GM19351 (cell line): ENCODE data around the gene CTIF.

ENCODE experiments used
- ATAC-seq: cut with Tn5 transposase; IDR thresholded peaks from one replicate; pipeline ENCODE4 v1.9.1; 2021; ENCODE audit warnings: mild to moderate bottlenecking, moderate library complexity; ENCODE audit not compliant: unreplicated experiment

CTIF gene

DNA sequence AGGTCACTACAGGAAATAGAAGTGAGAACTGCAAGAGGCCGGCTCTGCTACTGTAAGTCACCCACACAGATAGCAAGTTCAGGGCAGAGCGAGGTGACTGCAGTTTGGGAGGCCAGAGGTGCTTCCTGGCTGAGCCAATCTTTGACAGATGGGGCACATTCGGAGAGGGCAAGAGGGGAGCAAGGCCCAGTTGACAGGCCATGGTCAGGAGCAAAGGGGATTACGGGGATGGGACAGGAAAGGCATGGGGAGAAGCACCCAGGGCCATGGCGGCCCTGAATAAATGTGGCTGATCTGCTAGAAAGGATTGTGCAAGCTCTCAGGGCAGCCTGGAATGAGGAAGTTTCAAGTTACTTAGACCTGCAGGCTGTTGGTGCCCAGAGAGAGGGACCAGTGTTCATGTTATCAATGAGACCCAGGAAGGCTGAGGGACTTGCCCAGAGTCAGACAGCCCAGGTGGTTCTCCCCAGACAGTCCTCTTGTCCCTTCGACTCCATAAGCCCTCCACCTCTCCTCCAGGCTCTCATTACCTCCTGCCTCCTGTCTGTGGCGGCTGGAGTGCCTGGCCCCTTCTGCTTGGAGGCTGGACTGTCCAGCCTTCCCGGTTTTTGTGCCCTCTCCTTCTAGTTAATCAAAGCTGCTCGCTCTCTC, 123.3 kb downstream of the CTIF start:
- no peak for ATAC-seq

DNA sequence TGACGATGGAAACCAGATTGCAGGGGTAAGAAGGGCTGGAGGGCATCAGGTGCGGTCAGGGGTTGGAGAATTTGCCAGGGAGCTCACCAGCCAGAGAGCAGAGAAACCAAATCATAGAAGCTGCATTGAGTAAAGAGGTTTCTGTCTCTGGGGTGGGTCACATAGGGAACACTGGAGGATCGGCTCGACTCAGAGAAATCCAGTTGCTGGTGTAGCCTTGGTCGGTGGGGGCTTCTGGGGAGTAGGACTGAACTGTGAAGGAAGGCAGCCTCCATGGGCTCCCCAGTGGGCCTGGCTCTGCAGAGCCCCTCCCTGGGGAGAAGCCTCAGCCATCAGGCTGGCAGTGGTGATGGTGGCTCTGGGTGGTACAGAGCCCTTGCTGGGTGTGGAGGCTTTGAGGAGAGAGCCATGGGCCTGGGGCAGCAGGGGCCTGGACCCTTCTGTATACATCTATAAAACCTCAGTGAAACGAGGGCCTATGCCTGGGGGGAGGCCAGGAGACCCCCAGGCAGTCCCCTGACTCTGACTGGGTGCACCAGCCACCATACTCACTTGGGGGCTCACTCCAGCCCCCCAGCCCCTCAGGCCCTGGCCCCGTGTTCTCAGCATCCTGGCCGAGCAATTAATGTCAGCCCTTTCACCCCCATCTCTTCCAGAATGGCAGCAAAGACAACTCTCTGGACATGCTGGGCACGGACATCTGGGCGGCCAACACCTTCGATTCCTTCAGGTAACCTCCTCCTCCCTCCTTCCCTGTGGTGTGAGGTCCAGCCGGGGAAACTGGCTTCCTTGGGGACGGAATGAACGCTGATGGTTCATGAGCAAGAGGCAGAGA, 124.5 kb downstream of the CTIF start:
- no peak for ATAC-seq

DNA sequence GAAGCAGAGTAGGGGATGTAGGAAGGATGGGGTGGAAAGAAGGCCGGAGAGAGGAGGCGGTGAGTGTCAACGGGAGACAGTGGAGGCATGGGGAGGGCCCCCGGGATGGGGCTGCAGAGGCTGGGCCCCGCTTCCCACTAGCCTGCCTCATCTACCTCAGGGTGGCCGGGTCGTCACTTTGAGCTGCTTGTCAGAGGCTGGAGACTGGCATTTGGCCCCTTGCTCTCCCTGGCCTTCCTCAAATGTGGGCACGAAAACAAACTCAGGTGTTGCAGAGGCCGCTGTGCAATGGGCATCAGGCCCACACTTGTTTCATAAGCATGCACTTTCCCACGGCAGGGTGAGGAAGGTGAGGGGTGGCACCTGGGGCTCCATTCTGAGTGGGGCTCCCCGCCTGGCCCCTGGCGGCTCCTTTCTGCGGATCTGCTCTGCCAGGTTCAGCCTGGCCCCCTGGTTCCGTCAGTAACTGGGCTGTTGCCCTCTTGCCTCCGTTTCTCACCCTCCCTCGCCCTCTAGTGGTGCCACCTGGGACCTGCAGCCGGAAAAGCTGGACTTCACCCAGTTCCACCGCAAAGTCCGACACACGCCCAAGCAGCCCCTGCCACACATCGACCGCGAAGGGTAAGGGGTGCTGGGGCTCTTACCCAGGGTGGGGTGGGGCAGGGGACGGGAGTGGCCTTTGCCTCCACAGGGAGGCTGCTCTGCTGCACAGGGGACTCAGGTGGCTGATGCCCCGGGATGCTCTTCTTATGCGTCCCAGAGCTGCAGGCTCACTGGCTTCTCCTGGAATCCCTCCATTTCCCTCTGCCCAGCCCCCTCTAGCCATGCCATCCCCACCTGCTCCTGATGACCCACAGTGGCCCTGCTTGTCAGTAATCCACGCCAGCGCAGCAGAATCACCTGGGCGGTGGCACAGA, 125.4 kb downstream of the CTIF start:
- ATAC-seq: no peak

DNA sequence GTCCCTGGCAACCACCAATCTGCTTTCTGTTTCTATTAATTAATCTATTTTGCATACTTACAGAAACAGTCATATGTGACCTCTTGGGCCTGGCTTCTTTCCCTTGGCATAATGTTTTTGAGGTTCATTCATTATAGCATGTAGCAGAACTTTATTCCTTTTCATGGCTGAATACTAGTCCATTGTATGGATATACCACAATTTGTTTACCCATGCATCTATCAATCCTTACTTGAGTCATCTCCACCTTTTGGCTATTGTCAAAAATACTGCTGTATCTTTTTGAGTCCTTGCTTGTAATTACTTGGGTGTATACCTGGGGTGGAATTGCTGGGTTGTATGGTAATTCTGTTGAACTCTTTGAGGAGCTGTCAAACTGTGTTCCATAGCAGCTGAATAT, 126.8 kb downstream of the CTIF start:
- no peak for ATAC-seq

DNA sequence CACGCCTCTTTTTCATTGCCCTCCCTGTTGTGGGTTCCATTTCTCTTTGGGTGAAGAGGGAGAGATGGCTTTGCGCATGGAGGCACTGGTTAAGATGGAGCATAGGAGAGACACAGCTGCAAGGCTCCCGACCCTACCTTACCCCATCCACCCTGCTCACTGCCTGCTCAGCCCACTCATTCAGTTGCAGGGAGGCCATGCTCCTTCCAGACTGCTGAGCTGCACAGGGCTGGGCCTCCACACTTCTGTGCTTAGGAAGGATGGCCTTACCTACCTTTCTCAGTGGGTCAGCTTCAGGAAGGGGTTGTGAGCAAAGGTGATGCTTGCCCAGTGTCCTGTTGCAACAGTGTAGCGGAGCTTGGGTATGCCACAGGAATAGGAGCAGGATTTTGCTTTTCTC, 127.8 kb downstream of the CTIF start:
- ATAC-seq: no peak

DNA sequence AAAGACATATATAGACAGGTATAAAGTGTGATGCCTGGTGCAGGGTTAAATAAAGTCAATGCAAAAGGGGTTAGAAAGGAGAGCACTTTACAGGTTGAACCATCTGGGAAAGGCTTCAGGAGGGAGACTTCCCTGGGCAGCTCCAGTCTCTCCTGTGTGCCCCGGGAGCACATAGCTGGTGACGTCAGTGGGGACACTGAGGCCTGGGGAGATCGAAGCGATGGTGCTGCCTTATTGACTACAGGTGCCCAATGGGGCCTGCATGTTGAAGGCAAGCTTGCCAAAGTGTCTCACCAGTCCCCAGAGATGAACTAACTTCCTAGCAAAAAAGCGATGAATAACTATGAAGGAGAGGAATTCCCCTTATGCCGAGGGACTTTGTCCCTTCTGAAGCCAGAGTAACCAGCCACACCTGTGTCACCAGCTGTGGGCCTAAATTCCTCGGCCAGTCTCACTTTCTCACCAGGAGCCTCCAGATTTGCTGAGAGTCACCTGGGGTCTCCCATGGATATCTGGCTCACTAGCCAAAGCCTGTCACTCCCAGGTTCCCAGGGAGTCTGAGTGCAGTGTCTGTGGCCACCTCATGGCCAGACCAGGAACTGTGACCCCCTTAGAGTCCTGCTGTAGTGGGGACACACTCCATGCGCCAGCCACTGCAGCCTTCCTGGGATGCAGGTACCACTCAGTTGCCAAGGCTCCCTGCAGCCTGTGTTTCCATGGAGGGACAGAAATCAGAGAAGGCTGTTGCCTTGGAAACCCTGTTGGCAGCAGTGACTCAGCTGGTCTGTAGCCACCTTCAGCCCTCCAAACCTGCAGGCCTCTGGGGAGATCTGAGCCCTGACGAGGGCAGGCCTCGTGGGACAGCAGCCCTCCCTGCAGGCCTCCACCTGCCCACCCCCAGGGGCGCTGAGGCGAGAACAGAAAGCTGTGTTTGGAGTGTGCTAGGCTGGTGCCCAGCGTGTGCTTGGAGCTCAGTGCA, 128.7 kb downstream of the CTIF start:
- ATAC-seq: no peak

DNA sequence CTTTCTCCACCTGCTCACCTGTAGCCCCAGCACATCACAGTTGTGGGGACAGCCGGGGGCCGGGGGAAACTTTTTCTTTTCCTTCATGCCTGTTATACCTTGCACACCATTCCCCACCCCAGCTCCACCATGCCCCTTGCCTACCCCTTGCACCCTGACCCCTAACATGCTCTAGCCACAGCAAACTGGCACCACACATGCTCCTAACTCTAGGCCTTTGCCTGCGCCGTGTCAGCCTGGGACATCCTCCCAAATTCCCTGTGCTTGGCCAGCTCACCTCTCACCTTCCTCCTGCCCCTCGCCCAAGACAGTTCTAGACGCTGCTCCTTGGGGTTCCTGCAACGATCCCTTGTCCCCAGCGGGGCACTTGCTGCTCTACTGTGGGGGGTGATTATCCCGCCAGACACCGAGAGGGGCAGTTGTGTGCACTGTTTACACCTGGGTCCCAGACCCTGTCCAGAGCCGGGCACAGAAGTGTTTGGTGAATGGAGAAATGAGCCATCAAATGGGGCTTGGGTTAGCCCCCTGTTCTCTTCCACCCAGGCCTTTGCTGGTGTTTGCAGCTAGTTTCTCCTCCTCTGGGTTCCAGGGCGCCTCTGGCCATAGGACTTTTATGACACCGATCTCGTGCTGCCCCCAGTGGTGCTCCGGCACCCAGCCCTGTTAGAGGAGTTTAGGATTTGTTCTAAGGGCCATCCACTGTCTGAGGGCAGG, 129.8 kb downstream of the CTIF start:
- ATAC-seq: no peak

DNA sequence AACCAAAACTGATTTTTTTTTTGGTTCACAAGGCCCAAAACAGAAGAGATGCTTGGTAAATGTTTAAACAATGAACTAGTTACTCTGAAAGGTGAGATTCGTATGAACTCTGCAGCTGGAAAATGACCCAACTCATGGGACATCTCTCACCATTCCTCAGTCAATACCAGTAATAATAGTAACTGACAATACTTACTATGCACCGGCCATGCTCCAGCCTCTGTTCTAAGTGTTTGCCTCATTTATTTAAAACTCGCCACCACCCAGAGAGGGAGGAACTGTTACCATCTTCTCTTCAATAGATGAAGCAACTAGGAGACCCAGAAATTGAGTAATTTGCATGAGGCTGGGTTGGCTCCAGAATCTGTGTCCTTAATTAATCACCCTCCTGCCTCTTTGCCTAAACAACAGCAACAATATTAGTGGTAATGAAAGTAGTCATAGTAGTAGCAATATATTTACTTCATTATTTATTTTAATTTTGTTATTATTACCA, 130.4 kb downstream of the CTIF start:
- ATAC-seq: no peak

DNA sequence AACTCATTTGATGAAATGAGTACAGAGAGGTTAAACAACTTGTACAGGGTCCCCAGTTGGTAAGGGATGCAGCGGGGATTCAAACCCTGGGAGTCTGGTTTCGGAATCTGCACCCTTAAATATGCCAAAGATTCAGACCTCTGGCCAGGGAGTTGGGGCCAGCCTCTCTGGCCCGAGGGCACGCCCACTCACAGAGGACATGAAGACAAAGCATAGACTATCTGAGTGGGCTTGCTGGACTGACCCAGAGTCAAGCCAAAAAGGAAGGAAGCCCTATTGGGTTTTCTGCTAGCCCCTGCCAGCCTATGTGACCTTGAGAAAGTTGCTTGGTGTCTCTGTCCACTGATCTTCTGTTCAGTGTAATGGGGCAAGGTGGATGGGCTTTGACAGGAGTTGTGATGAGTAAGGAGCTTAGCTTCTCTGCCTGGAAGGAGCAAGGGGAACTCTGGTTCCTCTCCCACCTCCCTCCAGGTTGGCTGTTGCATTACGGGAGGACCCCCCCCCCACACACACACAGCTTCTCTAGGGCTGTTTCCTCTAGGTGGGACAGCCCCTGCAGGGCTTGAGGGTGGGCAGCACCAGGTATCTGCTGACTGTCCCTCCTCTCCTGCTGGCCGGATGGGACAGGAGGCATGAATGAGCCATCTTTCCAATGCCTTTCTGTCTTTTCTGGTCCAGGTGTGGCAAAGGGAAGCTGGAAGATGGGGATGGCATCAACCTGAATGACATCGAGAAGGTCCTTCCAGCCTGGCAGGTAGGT, 131.3 kb downstream of the CTIF start:
- ATAC-seq: no peak

DNA sequence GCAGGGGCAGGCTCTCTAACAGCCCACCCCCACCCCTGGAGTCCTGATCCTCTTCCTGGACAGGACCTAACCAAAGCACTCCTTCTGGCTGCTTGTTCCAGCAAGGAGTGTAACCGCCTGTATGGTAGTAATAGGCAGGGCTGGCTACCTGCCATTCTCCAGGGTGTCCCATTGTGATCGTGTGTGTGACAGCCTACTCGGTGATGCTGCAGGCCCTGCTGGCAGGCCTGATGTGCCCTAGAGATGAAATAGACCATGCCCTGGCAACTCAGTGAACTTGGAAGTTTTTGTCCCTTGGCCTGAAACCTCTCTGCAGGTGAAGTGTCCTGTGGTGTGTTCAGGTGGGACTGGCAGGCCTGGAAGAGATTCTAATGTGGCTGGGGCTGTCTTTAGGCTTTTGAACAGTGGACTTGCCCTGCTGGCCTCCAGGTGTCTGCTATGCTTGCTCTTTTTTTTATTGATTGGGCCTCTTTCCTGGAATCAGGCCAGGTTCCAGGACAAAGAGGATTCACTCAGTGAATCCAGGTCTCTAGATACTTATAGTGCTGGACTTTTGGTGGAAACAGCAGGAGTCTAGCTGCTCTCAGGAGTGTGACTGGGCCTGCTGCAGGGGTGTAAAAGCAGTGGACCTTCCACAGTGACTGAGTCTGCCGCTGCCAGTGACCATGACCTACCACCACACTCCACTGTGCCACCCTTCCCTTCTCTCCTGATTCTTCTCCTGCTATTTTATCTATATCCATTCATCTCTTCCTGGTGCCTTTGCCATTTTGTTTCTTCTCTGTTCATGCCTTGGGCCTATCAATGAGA, 132.1 kb downstream of the CTIF start:
- ATAC-seq: no peak

DNA sequence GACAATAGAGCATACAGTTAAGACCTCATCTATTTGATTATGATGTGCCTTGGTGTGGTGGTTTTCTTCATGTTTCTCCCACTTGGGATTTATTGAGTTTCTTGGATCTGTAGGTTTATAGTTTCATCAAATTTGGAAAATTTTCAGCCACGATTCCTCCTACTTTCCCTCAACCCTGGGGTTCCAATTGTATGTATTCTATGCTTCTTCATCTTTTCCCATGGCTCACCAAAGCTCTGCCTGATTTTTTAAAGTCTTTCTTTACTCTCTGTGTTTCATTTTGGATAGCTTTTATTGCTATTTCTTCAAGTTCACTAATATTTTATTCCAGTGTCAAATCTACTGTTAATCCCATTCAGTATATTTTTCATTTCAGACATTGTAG, 132.7 kb downstream of the CTIF start:
- no peak for ATAC-seq

DNA sequence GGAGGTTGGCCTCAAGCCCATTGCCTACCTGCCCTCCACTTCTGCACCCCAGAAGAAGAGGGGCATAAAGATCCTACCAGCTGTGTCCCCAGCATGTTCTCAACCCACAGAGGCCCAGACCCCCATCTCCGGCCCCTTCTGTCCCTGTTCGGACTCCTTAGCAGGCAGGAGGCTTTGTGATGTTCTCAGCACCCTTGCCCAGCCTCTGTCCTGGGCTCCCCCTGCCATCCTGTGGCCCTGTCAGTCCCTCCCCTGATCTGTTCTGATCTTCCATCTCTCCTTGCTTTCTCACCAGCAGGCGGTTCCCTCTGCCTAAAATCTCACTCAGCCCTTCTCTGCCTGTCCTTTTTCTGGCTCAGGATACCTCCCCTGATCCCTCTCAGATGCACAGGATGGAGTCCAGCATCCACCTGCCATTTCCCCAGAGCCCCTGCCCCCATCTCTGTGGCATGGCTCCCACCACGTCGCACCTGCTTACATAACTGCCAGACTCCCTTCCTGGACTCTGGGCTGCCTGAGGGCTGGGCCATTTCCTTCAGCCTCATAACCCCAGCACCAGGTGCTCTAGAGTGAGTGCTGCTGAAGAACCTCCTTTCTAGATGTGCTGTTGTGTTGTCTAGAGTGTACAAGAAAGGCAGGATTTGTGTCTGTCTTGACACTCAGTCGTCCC, 134.0 kb downstream of the CTIF start:
- ATAC-seq: no peak

DNA sequence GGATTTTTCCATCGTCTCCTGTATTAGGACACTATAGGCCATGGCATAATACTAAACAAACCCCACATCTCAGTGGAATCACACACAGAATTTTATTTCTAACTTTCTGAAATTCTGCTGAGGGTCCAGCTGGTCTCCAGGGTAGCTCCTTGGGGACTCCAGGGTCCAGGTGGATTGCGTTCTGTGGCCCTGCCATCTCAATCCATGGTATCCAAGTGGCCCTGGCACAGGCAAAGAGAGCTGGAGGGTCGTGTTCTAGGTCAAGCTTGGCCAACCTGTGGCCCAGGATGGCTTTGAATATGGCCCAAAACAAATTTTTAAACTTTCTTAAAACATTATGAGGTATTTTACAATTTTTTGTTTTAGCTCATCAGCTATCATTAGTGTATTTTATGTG, 134.6 kb downstream of the CTIF start:
- no peak for ATAC-seq

DNA sequence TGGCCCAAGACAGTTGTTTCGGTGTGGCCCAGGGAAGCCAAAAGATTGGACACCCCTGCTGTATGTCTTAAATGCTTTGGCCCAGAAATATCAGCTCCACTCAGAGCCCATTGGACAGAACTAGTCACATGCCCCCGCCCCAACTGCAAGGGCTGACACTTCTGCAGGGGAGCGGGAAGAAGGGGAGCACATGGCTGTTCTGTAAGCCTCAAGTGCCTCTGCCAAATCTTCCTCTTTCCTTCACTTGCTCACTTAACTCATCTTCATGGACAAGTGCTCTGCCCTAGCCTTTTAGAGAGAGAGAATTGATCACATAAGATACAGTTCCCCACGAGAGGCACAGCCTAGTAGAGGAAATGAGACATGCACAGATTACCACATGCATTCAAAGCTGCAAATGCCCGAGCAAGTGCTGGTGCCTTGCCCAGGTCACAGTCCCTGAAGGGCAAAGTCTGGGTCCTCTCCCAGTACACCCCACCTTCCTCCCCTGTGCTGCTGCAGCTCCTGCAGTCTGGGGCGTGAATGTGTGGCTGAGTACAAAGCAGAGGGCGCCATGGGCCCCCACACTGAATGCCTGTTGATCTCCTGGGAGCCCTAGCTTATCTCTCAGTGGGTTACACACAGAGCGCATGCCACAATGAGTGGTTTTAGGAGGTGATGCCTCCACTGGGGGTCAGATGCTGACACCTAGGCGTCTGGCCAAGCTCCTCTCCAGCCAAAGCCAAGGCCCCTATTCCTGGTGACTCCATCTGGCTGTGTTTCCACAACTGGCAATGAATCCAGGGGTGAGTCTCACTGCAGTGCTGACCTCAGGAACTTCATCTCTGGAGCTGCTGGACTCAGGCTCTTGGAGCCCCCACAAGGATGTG, 135.3 kb downstream of the CTIF start:
- no peak for ATAC-seq

DNA sequence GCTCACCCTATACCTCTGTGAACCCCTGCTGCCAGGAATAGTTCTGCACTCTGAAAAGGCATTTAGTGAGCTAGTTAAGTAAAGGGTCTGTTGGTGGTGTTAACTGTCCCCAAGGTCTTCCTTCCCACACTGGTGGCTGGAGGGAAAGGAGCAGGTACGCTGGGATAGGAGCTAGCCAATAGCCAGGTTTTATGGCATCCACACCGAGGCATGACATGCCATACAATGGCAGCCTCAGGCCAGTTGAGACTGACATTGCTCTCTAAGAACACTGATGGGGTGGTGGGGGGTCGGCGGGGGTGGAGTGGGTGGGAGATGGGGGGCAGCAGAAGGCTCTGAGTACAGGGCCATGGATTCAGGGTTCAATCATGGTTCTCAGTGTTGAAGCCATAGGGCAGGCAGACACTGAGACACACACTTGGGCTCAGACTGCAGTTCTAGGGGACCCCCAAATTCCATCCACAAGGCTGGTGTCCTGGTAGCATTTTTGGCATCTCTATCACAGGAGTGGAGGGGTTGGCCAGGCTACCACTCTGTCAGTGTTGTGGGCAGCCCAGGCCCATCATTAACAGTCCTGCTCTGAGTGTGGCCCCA, 136.0 kb downstream of the CTIF start:
- ATAC-seq: no peak

DNA sequence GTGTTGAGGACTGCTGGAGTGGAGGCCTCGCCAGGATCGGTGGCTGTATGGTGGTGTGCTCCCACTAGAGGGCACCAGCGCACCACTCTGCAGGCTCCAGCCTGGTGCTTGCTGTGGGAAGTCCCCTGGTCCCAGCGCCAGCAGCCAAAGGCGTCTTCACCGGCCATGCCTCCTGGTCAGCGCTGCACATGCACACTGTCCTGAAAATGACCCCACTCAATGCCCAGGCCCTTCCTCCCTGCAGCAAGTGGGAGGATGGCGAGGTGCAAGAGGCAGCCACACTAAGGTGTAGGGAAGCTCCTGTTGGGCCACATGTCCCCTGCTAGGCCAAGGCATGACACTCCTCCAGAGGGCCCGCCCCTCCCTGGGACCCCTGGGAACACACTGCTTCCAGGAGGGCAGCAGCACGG, 136.5 kb downstream of the CTIF start:
- ATAC-seq: peak; percentile 95
